ENCODE data around the gene ZNF684. TPM values are rescaled to one million over a fixed set of nuclear protein-coding genes. Genes with fewer than 3 reads are reported as not detected.

Gene ZNF684
- polyA plus RNA-seq, 1 donor (not counting 4 experiments of a cell fraction or from before 2014, with no cell fraction given): 2.8 TPM

- H3K9me3 ChIP-seq (ENCODE audit: control insufficient read depth, low read depth, low read length): no peaks in the 10 kb centered on the region
- no peak overlapping the region for H3K4me3 ChIP-seq (ENCODE audit: control insufficient read depth in 2 of 3, extremely low read depth in 1 of 3, insufficient read depth in 2 of 3, low read depth in 1 of 3, low read length in 3 of 3)
- no peak overlapping the region for H3K27ac ChIP-seq (ENCODE audit: control insufficient read depth, insufficient read depth, low read length)
- DNase-seq (ENCODE audit: low read depth, low spot score) (no peak), FAIRE-seq (no peak)
- no peaks in the 10 kb centered on the region for H3K9me1 ChIP-seq (ENCODE audit: control insufficient read depth, extremely low read depth, insufficient read depth, low read length)
- no peak overlapping the region for H2AFZ ChIP-seq (ENCODE audit: control insufficient read depth, low read length)
- H3K4me1 ChIP-seq (ENCODE audit: control insufficient read depth, extremely low read depth, insufficient read depth, low read length): peaks cover 5% of the 10 kb centered on the region
- H3K4me2 ChIP-seq (ENCODE audit: control insufficient read depth, extremely low read depth, insufficient read depth, low read depth, low read length): no peak overlapping the region
- H3K79me2 ChIP-seq (ENCODE audit: control insufficient read depth, insufficient read depth, low read length): no peaks in the 10 kb centered on the region
- TF ChIP-seq, protein P1, sequence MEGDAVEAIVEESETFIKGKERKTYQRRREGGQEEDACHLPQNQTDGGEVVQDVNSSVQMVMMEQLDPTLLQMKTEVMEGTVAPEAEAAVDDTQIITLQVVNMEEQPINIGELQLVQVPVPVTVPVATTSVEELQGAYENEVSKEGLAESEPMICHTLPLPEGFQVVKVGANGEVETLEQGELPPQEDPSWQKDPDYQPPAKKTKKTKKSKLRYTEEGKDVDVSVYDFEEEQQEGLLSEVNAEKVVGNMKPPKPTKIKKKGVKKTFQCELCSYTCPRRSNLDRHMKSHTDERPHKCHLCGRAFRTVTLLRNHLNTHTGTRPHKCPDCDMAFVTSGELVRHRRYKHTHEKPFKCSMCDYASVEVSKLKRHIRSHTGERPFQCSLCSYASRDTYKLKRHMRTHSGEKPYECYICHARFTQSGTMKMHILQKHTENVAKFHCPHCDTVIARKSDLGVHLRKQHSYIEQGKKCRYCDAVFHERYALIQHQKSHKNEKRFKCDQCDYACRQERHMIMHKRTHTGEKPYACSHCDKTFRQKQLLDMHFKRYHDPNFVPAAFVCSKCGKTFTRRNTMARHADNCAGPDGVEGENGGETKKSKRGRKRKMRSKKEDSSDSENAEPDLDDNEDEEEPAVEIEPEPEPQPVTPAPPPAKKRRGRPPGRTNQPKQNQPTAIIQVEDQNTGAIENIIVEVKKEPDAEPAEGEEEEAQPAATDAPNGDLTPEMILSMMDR (optimal IDR thresholded peaks at IDR 0.05 in 1 of 3, IDR thresholded peaks at IDR 0.05 in 1 of 3, conservative IDR thresholded peaks at IDR 0.05 in 1 of 3; ENCODE audit: extremely low read depth in 1 of 3, insufficient read depth in 2 of 3, low read length in 3 of 3): no peak
- no peak for TF ChIP-seq EZH2 (IDR thresholded peaks at IDR 0.05; ENCODE audit: low read length)
- no peaks in the 10 kb centered on the region for H3K36me3 ChIP-seq (ENCODE audit: control insufficient read depth in 2 of 2, extremely low read depth in 1 of 2, insufficient read depth in 2 of 2, low read length in 2 of 2)
- no peak overlapping the region for H3K9ac ChIP-seq (ENCODE audit: control insufficient read depth, extremely low read depth, insufficient read depth, low read length)
- no peaks in the 10 kb centered on the region for H3K27me3 ChIP-seq (ENCODE audit: control insufficient read depth, extremely low read depth, insufficient read depth, low read length)
- no peaks in the 10 kb centered on the region for H4K20me1 ChIP-seq (ENCODE audit: control insufficient read depth, extremely low read depth, insufficient read depth, low read length)
- dilution Hi-C loops (cut with MboI; ENCODE audit: extremely low pct_ligation_motif_present, low sequenced_read_pairs): no loop called here
Observed at GRCh38 chr1:40534589-40534988, 3.2 kb downstream of the ZNF684 start.

DNA sequence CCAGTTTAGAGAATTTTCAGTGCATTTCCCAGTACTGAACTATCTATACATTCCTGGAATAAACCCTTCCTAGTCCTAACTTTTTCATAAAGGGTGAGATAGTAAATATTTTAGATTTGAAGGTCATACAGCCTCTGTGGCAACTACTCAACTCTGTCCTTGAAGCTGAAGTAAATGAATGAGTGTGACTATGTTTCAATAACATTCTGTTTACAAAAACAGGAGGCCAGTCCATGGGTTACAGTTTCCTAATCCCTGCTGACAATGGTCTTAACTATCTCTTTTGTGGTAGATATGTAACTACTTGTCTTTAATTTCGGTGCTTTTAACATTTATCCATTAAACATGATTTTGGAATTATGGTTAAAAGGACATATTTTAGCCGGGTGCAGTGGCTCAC lies 4.3 kb downstream of the ZNF684 start:
- Histone ChIP-seq H2AFZ (ENCODE audit: control insufficient read depth, low read length) (no peak overlapping the region), H3K27ac (ENCODE audit: control insufficient read depth, insufficient read depth, low read length) (no peak overlapping the region)
- dilution Hi-C loops (cut with MboI; ENCODE audit: extremely low pct_ligation_motif_present, low sequenced_read_pairs): no loop called here

More for the DNA sequence above, 4.3 kb downstream of the ZNF684 start:
- Histone ChIP-seq H3K27me3 (ENCODE audit: control insufficient read depth, extremely low read depth, insufficient read depth, low read length) (no peaks in the 10 kb centered on the region), H3K4me2 (ENCODE audit: control insufficient read depth, extremely low read depth, insufficient read depth, low read depth, low read length) (no peak overlapping the region), H3K9ac (ENCODE audit: control insufficient read depth, extremely low read depth, insufficient read depth, low read length) (no peak overlapping the region), H3K9me1 (ENCODE audit: control insufficient read depth, extremely low read depth, insufficient read depth, low read length) (no peaks in the 10 kb centered on the region), H3K9me3 (ENCODE audit: control insufficient read depth, low read depth, low read length) (no peaks in the 10 kb centered on the region), H3K4me1 (ENCODE audit: control insufficient read depth, extremely low read depth, insufficient read depth, low read length) (peaks cover 5% of the 10 kb centered on the region), H4K20me1 (ENCODE audit: control insufficient read depth, extremely low read depth, insufficient read depth, low read length) (no peaks in the 10 kb centered on the region), H3K79me2 (ENCODE audit: control insufficient read depth, insufficient read depth, low read length) (no peaks in the 10 kb centered on the region), H3K36me3 (ENCODE audit: control insufficient read depth in 2 of 2, extremely low read depth in 1 of 2, insufficient read depth in 2 of 2, low read length in 2 of 2) (no peaks in the 10 kb centered on the region), H3K4me3 (ENCODE audit: control insufficient read depth in 2 of 3, extremely low read depth in 1 of 3, insufficient read depth in 2 of 3, low read depth in 1 of 3, low read length in 3 of 3) (no peak overlapping the region)
- TF ChIP-seq, protein P1 (optimal IDR thresholded peaks at IDR 0.05 in 1 of 3, IDR thresholded peaks at IDR 0.05 in 1 of 3, conservative IDR thresholded peaks at IDR 0.05 in 1 of 3; ENCODE audit: extremely low read depth in 1 of 3, insufficient read depth in 2 of 3, low read length in 3 of 3): no peak
- TF ChIP-seq EZH2 (IDR thresholded peaks at IDR 0.05; ENCODE audit: low read length): no peak
- no peak for FAIRE-seq
- no peak for DNase-seq (ENCODE audit: low read depth, low spot score)

All from keratinocyte (primary cell).